ENCODE results near the gene CEACAM18.

DNA sequence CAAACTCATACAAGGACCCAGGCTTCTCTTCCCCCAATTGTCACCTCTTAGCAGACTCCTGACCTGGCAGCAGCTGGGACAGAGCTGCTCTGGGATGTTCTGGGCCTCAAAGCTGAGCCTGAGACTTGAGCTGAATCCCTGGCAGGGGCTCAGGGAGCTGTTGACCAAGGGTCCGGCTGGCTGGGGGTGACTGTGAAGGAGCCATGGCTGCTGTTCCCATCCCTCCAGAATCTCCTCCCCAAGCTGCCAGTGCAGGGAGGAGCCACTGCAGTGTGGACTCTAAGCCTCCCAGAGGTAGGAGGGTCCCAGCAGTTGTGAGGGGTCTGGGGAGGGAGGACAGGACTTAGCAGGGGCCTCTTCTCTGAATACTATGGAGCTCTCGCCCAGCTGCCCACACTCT, 51.0 kb downstream of the CEACAM18 start:
- TF ChIP-seq, protein P1, sequence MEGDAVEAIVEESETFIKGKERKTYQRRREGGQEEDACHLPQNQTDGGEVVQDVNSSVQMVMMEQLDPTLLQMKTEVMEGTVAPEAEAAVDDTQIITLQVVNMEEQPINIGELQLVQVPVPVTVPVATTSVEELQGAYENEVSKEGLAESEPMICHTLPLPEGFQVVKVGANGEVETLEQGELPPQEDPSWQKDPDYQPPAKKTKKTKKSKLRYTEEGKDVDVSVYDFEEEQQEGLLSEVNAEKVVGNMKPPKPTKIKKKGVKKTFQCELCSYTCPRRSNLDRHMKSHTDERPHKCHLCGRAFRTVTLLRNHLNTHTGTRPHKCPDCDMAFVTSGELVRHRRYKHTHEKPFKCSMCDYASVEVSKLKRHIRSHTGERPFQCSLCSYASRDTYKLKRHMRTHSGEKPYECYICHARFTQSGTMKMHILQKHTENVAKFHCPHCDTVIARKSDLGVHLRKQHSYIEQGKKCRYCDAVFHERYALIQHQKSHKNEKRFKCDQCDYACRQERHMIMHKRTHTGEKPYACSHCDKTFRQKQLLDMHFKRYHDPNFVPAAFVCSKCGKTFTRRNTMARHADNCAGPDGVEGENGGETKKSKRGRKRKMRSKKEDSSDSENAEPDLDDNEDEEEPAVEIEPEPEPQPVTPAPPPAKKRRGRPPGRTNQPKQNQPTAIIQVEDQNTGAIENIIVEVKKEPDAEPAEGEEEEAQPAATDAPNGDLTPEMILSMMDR (IDR thresholded peaks at IDR 0.05 in 2 of 3, conservative IDR thresholded peaks at IDR 0.05 in 1 of 3; ENCODE audit: control insufficient read depth in 2 of 3, extremely low read depth in 1 of 3, insufficient read depth in 1 of 3, low read depth in 3 of 3, low read length in 3 of 3): no peak
- TF ChIP-seq SMC3 (IDR thresholded peaks at IDR 0.05; ENCODE audit: borderline replicate concordance, low read length) (no peak), POLR2A (IDR thresholded peaks at IDR 0.05; ENCODE audit: low read depth, low read length) (no peak), LARP7 (IDR thresholded peaks at IDR 0.05) (no peak), JUND (IDR thresholded peaks at IDR 0.05; ENCODE audit: low read depth, low read length) (no peak), MTA3 (IDR thresholded peaks at IDR 0.05; ENCODE audit: borderline replicate concordance, low read length) (no peak), POLR2AphosphoS5 (IDR thresholded peaks at IDR 0.05; ENCODE audit: low read length) (no peak)
- TF ChIP-seq, protein P2, sequence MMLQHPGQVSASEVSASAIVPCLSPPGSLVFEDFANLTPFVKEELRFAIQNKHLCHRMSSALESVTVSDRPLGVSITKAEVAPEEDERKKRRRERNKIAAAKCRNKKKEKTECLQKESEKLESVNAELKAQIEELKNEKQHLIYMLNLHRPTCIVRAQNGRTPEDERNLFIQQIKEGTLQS (IDR thresholded peaks at IDR 0.05; ENCODE audit: borderline replicate concordance, extremely low read depth, low read depth, low read length): no peak

All from GM12878 (cell line).